ENCODE data around the gene GRIK4. TPM values are rescaled to one million over a fixed set of nuclear protein-coding genes. Genes with fewer than 3 reads are reported as not detected.

The GRIK4 gene
- total and polyA plus RNA-seq, 2 of the 4 experiments (the other 2 are of a cell fraction), result 0.18 to 0.38 TPM

- TF ChIP-seq MXI1 (IDR thresholded peaks at IDR 0.05; ENCODE audit: borderline replicate concordance, low read depth, low read length), result no peak
- no peak for TF ChIP-seq CHD1 (IDR thresholded peaks at IDR 0.05; ENCODE audit: low read depth, low read length)
- peak; percentile 76; the same call in 1 of the 2 replicates for TF ChIP-seq MAZ (IDR thresholded peaks at IDR 0.05; ENCODE audit: borderline replicate concordance, low read depth, low read length)
Measured at GRCh38 chr11:120710354-120711131, 199.0 kb downstream of the GRIK4 start (continued).

DNA sequence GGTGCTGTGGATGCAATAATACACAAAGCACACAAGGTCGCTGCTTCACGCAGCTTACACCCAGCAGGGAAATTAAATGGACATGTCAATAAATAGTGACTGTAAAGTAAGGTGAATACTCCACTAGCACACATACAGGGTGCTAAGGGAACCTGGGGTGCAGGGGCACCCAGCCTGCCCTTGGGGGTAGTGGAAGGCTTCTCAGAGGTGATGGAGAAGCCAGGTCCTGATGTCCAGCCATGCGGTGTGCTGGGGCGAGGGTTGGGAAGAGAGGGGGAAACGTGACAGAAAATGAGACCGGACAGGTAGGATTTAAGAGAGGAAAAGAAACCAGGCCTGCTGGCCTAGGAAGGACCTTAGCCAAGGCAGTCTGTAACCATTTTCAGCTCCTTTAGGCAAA is 200.5 kb downstream of the GRIK4 start:
- Histone ChIP-seq H2BK5ac (ENCODE audit: low read depth, low read length, poor library complexity, severe bottlenecking) (no peak overlapping the region), H3K56ac (ENCODE audit: extremely low read depth, insufficient read depth, low read length) (no peak overlapping the region), H2AFZ (replicated peaks; ENCODE audit: low read length, poor library complexity) (no peak overlapping the region), H3K79me1 (ENCODE audit: low read depth in 1 of 2, low read length in 2 of 2) (no peaks in the 10 kb centered on the region), H2BK20ac (ENCODE audit: low read depth, low read length) (no peak overlapping the region), H3K9me1 (ENCODE audit: insufficient read depth, low read length) (peaks cover 10% of the 10 kb centered on the region), H3K9ac (ENCODE audit: low read depth, low read length) (no peak overlapping the region), H2AK5ac (ENCODE audit: low read depth, low read length) (no peak overlapping the region; the same call in 1 of the 2 replicates), H3K23ac (ENCODE audit: low read depth, low read length) (no peak overlapping the region), H4K5ac (ENCODE audit: low read depth, low read length) (no peak overlapping the region), H3K14ac (replicated peaks; ENCODE audit: low read depth, low read length) (no peak overlapping the region), H4K91ac (ENCODE audit: insufficient read depth, low read depth, low read length) (no peak overlapping the region), H3K9me3 (ENCODE audit: control insufficient read depth, insufficient read depth, low read length) (peaks cover 6% of the 10 kb centered on the region), H3K27ac (ENCODE audit: insufficient read depth, low read length) (no peak overlapping the region), H2BK120ac (ENCODE audit: low read depth, low read length) (no peak overlapping the region), H3K4ac (ENCODE audit: low read depth, low read length) (no peak overlapping the region), H4K20me1 (ENCODE audit: insufficient read depth, low read length) (no peaks in the 10 kb centered on the region), H3K4me1 (ENCODE audit: control insufficient read depth, insufficient read depth, low read length) (peaks cover 11% of the 10 kb centered on the region; the same call in 1 of the 2 replicates), H3K36me3 (ENCODE audit: control insufficient read depth, insufficient read depth, low read length) (no peaks in the 10 kb centered on the region), H3K27me3 (ENCODE audit: control insufficient read depth, insufficient read depth, low read length) (peaks cover 5% of the 10 kb centered on the region; the same call in 1 of the 2 replicates), H3K4me2 (ENCODE audit: low read depth, low read length) (no peak overlapping the region), H3K18ac (ENCODE audit: low read depth, low read length) (no peak overlapping the region), H2AK9ac (replicated peaks; ENCODE audit: low read depth, low read length, poor library complexity) (no peak overlapping the region), H2BK15ac (ENCODE audit: low read depth, low read length) (no peak overlapping the region), H4K8ac (ENCODE audit: low read depth in 2 of 2, low read length in 2 of 2) (no peak overlapping the region), H3K4me3 (ENCODE audit: insufficient read depth, low read depth, low read length) (no peak overlapping the region)
- no CpG with 5 or more reads among the region's 6 CpGs for WGBS, 2 experiments (ENCODE audit: extremely low coverage in 2 of 2, insufficient read length in 1 of 2)
- in situ Hi-C loops (cut with MboI; ENCODE audit: low sequenced_read_pairs), result no loop called here
- ATAC-seq (ENCODE audit: low read depth) (no peak), DNase-seq (no peak)
- intact Hi-C loops (cut with micrococcal nuclease), result loop anchor here (10.0 kb wide), 4 partner anchors 167 to 483 kb away; partner anchors contain the start of gene GRIK4
- POLR2A ChIA-PET (ENCODE audit: unreplicated experiment), result no interaction called here
- BruUV-seq (replicated peaks), result no TSS peak
- CTCF ChIA-PET, result interaction anchor here (0.6 kb wide), 1 partner anchor 28 kb away, joined by 4 read pairs; no protein-coding TSS in a partner anchor
- dilution Hi-C loops (cut with HindIII; ENCODE audit: low sequenced_read_pairs, unreplicated experiment), result no loop called here
- TF ChIP-seq RAD21 (IDR thresholded peaks at IDR 0.05; ENCODE audit: low read length), result no peak
- no peak for TF ChIP-seq CHD1 (IDR thresholded peaks at IDR 0.05; ENCODE audit: low read depth, low read length)
- no peak for TF ChIP-seq ELK1 (IDR thresholded peaks at IDR 0.05; ENCODE audit: borderline replicate concordance, low read depth, low read length)
- TF ChIP-seq FOS (IDR thresholded peaks at IDR 0.05; ENCODE audit: low read depth, low read length), result no peak
- TF ChIP-seq CEBPB (IDR thresholded peaks at IDR 0.05; ENCODE audit: low read depth, low read length), result no peak
- no peak for TF ChIP-seq BHLHE40 (IDR thresholded peaks at IDR 0.05; ENCODE audit: low read depth, low read length)
- TF ChIP-seq NFE2L2 (IDR thresholded peaks at IDR 0.05; ENCODE audit: low read depth, low read length), result no peak
- no peak for TF ChIP-seq SMC3 (IDR thresholded peaks at IDR 0.05; ENCODE audit: low read depth, low read length)
- no peak for TF ChIP-seq MAFK (IDR thresholded peaks at IDR 0.05; ENCODE audit: low read depth, low read length)
- TF ChIP-seq RCOR1 (IDR thresholded peaks at IDR 0.05; ENCODE audit: insufficient replicate concordance, low read length), result no peak
- no peak for TF ChIP-seq MXI1 (IDR thresholded peaks at IDR 0.05; ENCODE audit: borderline replicate concordance, low read depth, low read length)
- no peak for TF ChIP-seq POLR2A (IDR thresholded peaks at IDR 0.05; ENCODE audit: low read depth, low read length)
- no peak for TF ChIP-seq MAZ (IDR thresholded peaks at IDR 0.05; ENCODE audit: borderline replicate concordance, low read depth, low read length)
